HepG2 (cell line): ENCODE results near the gene ALK. TPM values are rescaled to one million over a fixed set of nuclear protein-coding genes. Genes with fewer than 3 reads are reported as not detected.

Experiments
- FUBP1 ChIP-seq: sonication (generic); formaldehyde crosslinking; IDR thresholded peaks from 2 replicates; pipeline ENCODE4 v1.5.1; 2020; ENCODE audit warnings: missing genetic modification reagents, mild to moderate bottlenecking, borderline replicate concordance
- GLI4 ChIP-seq: sonication (generic); formaldehyde crosslinking; IDR thresholded peaks from 2 replicates; pipeline ENCODE4 v1.5.1; 2020; ENCODE audit warnings: missing genetic modification reagents, mild to moderate bottlenecking, moderate library complexity, borderline replicate concordance
- KDM6A ChIP-seq: IDR thresholded peaks from 2 replicates; pipeline ENCODE4 v1.6.1; 2016; ENCODE audit warnings: low read depth
- MATR3 ChIP-seq: sonication (generic); formaldehyde crosslinking; IDR thresholded peaks from 2 replicates; pipeline ENCODE4 v1.4.0; 2020; ENCODE audit warnings: missing genetic modification reagents
- PHB2 ChIP-seq: fragments of 450-650 bp; IDR thresholded peaks from 2 replicates; pipeline ENCODE4 v1.6.1; 2018; ENCODE audit not compliant: partially characterized antibody
- RFX1 ChIP-seq: fragments of 450-650 bp; IDR thresholded peaks from 2 replicates; pipeline ENCODE4 v1.6.1; 2017
- SP140L ChIP-seq: sonication (generic); formaldehyde crosslinking; IDR thresholded peaks from 2 replicates; pipeline ENCODE4 v1.4.0; 2020; ENCODE audit warnings: missing genetic modification reagents, borderline replicate concordance
- ZNF207 ChIP-seq: fragments of 450-650 bp; IDR thresholded peaks from 2 replicates; pipeline ENCODE4 v1.6.1; 2016; ENCODE audit warnings: antibody characterized with exemption, borderline replicate concordance
- ZNF333 ChIP-seq: sonication (generic); formaldehyde crosslinking; IDR thresholded peaks from 2 replicates; pipeline ENCODE4 v1.4.0; 2020; ENCODE audit warnings: mild to moderate bottlenecking, missing genetic modification reagents, borderline replicate concordance
- polyA plus RNA-seq, 8 experiments: library from polyadenylated mRNA; depleted of rRNA in 3 of 8; stranded (reverse) in 7 of 8; unstranded in 1 of 8; fragments of >200 nt; fragmentation: Illumina TruSeq in 4 of 8; extraction: Trizol in 4 of 8; gene quantifications; 2 replicates each; pipeline versions ENCODE4 v1.2.1 to v1.2.3, GENCODE V29; 2011 to 2016; ENCODE audit warnings: low read depth in 4 of 8, missing spikeins in 1 of 8, mixed read lengths in 1 of 8; ENCODE audit not compliant: insufficient read depth in 1 of 8
- total RNA-seq, 5 experiments: library from RNA; depleted of rRNA; stranded (reverse); fragments of >200 nt; fragmentation: Illumina TruSeq; extraction: Trizol; gene quantifications; 2 replicates each; pipeline ENCODE4 v1.2.3, GENCODE V29; 2016; ENCODE audit warnings: low read depth in 1 of 5
- TF ChIP-seq, protein P1 (sequence below): sonication (generic); formaldehyde crosslinking; IDR thresholded peaks from 2 replicates; pipeline ENCODE4 v1.9.0; 2021; ENCODE audit warnings: mild to moderate bottlenecking, missing genetic modification reagents
- TF ChIP-seq, protein P2 (sequence below): sonication (generic); formaldehyde crosslinking; IDR thresholded peaks from 2 replicates; pipeline ENCODE4 v1.4.0; 2020; ENCODE audit warnings: mild to moderate bottlenecking, missing genetic modification reagents

ALK gene
- total and polyA plus RNA-seq, 2 of the 13 experiments (the other 11 are each of a cell fraction or from before 2014, with no cell fraction given): not detected

GRCh38 chr2:29423061-29423666 is 498.2 kb downstream of the ALK start (continued):
- TF ChIP-seq, protein P1, sequence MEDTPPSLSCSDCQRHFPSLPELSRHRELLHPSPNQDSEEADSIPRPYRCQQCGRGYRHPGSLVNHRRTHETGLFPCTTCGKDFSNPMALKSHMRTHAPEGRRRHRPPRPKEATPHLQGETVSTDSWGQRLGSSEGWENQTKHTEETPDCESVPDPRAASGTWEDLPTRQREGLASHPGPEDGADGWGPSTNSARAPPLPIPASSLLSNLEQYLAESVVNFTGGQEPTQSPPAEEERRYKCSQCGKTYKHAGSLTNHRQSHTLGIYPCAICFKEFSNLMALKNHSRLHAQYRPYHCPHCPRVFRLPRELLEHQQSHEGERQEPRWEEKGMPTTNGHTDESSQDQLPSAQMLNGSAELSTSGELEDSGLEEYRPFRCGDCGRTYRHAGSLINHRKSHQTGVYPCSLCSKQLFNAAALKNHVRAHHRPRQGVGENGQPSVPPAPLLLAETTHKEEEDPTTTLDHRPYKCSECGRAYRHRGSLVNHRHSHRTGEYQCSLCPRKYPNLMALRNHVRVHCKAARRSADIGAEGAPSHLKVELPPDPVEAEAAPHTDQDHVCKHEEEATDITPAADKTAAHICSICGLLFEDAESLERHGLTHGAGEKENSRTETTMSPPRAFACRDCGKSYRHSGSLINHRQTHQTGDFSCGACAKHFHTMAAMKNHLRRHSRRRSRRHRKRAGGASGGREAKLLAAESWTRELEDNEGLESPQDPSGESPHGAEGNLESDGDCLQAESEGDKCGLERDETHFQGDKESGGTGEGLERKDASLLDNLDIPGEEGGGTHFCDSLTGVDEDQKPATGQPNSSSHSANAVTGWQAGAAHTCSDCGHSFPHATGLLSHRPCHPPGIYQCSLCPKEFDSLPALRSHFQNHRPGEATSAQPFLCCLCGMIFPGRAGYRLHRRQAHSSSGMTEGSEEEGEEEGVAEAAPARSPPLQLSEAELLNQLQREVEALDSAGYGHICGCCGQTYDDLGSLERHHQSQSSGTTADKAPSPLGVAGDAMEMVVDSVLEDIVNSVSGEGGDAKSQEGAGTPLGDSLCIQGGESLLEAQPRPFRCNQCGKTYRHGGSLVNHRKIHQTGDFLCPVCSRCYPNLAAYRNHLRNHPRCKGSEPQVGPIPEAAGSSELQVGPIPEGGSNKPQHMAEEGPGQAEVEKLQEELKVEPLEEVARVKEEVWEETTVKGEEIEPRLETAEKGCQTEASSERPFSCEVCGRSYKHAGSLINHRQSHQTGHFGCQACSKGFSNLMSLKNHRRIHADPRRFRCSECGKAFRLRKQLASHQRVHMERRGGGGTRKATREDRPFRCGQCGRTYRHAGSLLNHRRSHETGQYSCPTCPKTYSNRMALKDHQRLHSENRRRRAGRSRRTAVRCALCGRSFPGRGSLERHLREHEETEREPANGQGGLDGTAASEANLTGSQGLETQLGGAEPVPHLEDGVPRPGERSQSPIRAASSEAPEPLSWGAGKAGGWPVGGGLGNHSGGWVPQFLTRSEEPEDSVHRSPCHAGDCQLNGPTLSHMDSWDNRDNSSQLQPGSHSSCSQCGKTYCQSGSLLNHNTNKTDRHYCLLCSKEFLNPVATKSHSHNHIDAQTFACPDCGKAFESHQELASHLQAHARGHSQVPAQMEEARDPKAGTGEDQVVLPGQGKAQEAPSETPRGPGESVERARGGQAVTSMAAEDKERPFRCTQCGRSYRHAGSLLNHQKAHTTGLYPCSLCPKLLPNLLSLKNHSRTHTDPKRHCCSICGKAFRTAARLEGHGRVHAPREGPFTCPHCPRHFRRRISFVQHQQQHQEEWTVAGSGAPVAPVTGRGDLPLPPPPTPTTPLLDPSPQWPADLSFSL: no peak
- TF ChIP-seq KDM6A (no peak), RFX1 (no peak), ZNF207 (no peak), ZNF333 (CRISPR knock-in tag) (no peak), MATR3 (CRISPR knock-in tag) (no peak), PHB2 (no peak), SP140L (no peak), FUBP1 (no peak), GLI4 (CRISPR knock-in tag) (no peak)
- TF ChIP-seq, protein P2, sequence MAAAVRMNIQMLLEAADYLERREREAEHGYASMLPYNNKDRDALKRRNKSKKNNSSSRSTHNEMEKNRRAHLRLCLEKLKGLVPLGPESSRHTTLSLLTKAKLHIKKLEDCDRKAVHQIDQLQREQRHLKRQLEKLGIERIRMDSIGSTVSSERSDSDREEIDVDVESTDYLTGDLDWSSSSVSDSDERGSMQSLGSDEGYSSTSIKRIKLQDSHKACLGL (CRISPR knock-in tag): no peak
- TF ChIP-seq, all 625 proteins: peak for 0
